LoVo (cell line): ENCODE data around the gene SCARB2.

Experiments
- DNase-seq: peaks from one replicate; pipeline ENCODE4 v3.0.0-alpha.2; 2016; ENCODE audit warnings: low spot score

The SCARB2 gene

GRCh38 chr4:76224171-76224570 is 10.5 kb upstream of the SCARB2 start:
- no peak for DNase-seq

DNA sequence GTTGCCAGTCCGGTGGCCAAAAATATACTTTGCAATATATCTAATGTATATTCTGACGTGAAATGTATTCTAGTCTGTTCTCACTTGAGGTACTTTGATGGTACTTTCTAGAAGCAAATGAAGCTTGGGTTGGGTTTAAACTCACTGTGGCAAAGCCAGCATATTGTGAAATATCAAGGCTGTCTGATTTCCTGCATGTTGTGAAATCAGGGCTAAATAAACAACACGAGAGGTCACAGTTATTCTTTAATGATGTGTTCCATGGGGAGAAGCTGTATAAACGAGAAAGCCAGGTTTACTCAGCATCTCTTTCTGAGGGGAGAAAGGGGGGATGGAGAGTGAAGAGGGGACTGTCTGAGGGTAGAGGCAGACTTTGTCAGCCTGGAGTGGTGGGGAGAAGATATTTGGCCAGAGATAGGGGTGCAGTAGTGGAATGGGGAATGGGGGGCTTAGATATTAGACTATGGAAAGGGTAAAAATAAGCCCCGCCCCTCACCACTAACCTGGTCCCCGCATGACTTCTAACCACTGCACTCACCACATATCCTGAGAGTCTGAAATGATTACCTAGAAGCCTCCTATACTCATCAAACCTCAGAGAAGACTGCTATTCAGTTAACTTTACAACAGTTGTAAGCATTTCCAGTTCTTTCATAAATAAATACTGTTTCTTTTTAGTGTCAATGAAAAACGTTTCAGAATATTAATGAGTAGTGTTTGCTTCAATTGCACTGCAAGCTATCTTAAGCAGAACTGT is 5.9 kb upstream of the SCARB2 start:
- no peak for DNase-seq

GRCh38 chr4:76216975-76217814 is 3.6 kb upstream of the SCARB2 start:
- DNase-seq = no peak

DNA sequence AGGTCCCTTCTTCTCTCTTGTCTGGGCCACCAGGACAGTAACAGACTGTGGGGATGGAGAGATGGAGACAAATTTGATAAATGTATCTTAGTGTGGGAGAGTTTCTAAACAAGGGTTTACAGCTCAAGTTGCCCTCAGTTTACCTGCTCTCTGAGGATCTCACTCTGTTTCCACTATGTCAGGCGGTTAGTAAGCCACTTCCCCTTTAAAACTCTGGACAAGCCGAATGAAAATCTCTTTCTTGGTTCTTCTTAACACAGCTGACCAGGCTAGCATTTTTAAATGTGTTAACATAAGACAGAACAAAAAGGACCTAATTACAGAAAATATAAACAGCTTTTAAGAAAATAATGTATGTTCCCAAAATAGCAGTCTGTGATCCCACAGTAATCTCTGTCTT is 2.9 kb upstream of the SCARB2 start:
- DNase-seq = no peak

GRCh38 chr4:76215077-76215476 is 1.5 kb upstream of the SCARB2 start:
- no peak for DNase-seq

GRCh38 chr4:76214177-76214675 is 602 bp upstream of the SCARB2 start:
- DNase-seq = peak; percentile 38

DNA sequence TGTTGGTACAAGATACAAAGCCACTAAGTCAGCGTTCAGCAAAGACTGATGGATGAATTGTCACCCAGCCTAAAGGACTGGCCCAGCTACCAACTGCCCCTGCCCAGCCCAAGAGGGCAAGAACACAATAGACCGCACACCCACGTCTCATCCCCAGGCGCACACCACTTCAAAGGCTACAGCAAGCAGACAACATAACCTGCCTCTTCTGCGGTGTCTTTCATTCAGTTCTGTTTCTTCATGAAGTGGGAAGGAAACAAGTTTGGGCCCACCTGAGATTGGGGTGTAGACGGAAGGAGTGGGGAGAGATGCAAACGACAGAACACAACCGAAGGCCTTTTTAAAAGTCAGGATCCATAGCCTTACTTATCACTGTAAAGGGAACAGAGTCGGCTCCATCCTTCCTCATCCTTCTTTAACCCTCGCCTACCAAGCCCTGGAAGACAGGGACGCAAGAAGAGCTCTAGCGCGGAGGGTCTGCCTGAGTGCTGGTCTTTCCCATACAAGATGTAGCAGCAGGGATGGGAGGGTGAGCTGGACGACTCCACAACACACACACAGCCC is 691 bp downstream of the SCARB2 start:
- peak; percentile 28 for DNase-seq

DNA sequence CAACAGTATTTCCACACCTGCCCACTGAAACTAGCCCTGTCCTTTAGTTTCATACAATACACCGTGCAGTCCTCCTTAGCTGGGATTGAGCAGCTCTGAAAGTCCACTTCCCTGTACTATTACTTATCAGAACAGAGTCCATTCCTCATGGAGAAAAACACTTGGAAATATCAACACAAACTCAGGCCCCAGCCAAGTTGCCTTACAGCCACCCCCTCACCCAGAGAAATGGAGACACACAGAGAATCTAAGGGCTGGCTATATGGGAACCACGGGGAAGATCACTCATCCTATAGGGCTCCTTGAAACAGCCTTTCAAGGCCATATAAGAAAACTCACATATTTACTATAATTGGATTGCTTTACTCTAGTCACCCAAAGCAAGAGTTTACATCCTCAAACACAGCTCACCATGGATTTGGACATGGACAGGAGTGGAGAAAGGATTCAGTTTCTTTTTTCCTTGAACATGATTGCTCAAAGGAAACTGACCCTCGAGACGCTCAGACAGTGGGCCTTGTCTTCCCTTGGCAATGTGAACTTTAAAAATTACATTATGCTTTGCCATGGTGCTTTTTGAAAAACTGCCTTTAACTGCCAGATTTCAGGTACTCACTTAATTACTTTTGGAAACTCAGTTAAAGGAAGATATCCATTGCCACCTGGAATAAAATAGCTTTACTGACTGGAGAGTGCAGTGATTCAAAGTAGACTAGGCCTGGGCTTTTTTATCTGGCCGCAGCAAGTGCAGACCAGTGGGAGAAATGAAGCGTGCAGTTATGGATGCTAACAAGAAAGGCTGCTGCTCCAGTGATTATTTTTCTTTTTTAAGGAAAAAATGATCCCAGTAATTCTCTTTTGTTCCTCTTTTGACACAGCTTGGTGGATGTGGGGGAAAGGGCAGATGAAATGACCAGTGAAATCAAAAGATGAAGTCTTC is 1.6 kb downstream of the SCARB2 start:
- DNase-seq = no peak

- no peak for DNase-seq
Observed at GRCh38 chr4:76210452-76210851, 3.2 kb downstream of the SCARB2 start.

GRCh38 chr4:76209881-76210280 is 3.7 kb downstream of the SCARB2 start:
- no peak for DNase-seq

DNA sequence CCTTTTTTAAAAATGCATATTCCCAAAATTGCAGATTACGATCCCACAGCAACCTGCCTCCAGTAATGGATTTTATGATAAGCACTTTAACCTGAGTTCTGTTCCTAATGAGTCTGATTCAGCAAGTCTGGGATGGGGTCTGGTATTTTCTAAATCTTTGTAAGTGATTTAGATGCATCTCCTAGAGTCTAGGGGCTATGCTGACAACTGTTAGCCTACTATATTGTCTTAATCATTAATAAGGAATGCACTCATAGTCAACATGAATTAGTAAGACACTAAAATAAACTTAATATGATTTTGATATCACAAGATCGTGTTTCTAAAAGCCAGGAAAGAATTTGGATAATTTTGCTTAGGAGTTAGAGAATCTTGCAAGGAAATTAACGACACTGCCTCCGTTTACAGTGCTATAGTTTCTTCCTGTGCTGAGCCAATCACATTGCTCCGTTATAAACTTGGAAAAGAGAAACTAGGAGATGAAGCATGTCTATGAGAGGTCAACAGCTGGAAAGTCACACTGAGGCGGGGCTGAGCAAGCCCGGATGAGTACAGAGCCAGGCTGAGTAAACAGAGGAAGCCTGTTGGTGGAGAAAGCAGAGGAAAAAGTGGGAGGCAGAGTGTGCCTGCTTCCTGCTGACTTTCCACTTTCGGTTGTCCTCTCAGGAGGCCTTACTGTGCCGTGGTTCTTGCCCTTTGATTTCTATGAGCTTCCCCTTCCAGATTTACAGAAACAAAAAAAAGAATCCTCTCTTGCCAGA is 5.4 kb downstream of the SCARB2 start:
- peak; percentile 72 for DNase-seq

DNA sequence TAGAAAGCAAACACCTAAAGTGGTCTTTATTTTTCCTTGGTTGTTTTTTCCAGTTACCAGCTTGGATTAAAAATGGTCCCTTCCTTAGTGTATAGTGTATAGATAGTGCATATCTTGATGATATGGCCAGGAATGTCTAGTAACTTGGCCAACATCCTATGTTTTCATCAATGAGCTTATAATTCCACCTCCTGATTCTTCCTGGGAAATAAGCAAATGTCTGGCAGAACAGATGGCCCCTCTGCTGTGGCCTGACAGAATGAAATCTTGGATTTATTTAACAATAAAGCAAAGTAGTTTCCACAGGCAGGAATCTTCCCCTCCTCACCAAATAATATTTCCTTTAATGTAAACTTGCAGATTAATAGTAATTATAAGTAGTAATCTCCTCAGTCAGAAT is 6.1 kb downstream of the SCARB2 start:
- no peak for DNase-seq

DNA sequence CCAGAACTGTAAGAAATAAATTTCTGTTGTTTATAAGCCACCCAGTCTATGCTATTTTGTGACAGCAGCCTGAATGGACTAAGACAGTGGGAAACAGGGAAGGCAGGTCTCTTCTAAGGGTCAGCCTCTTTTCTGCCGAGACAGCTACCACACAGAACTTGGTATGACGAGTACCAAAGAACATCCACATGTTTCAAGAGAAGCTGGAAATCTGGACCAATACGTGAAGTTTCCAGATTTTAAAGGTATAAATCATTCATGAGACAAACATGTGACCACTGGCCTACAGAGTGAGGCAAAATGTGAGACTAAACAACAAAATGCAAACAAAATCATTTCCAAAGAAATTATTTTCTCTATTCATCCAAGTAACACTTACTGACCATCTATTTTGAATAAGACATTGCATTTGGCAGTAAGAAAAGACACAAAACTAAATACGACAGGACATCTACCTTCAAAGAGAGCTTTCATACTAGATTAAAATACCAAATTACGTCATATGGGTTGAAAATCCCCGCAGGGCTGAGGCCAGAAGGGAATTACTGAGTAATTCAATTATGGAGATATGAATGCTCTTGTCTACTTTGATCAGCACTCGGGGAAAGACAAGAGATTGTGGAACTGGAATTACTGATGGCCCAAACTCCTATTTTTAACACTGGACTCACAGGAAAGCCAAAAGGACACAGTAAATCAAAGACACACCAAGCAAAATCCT is 7.2 kb downstream of the SCARB2 start:
- DNase-seq = no peak

DNA sequence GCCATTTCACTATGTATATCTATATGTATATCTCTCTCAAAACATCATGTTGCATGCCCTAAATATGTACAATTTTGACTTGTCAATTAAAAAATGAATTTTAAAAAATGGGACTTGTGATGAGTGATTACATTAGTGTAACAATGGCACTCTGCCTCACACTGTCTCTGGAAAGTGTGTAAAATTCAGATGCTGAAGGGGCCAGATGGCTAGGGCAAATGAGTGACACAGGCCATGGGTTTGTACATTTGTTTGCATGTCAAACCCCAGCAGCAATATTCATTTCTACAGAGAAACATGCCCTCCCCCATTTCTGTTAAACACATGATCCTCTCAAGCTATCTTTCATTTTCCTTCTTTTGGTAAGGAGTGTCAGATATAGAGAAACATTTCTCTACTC is 8.1 kb downstream of the SCARB2 start:
- no peak for DNase-seq

- no peak for DNase-seq
Observed at GRCh38 chr4:76204936-76205335, 8.7 kb downstream of the SCARB2 start.

DNA sequence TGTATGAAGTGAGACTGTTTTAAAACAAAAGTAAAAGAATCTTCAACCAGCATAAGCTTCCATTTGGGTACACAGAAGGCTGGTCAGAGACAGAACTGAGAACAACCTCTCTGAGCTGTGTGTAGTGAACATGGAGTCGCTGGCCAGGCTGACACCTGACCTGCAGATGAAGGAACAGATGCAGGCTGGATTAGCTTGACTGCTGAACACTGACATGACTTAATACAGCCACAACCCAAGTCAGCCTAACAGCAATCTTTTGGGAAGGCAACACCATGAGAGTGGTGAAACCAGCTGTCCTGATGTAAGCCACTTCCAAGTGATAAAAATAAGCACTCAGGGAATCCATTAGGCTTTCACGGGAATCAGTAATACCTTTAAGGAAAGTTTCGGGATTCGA is 10.1 kb downstream of the SCARB2 start:
- no peak for DNase-seq

DNA sequence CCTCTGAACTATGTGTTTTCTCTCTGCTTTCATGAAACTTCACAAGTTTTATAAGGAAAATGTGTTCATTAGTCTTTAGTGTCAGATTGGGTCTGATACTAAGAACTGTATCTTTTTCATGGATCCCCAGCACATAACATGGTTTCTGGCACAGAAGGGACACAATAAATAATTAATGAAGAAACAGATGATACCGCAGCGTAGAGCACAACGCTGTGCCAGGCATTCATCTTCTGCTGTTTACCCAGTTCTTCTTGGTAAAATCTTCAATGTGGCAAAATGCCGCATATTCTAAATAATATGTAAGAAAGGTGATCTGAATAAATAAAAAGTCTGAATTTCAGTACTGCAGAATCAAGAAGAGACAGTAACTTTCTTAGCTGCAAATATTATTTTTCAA is 12.3 kb downstream of the SCARB2 start:
- DNase-seq = no peak

DNA sequence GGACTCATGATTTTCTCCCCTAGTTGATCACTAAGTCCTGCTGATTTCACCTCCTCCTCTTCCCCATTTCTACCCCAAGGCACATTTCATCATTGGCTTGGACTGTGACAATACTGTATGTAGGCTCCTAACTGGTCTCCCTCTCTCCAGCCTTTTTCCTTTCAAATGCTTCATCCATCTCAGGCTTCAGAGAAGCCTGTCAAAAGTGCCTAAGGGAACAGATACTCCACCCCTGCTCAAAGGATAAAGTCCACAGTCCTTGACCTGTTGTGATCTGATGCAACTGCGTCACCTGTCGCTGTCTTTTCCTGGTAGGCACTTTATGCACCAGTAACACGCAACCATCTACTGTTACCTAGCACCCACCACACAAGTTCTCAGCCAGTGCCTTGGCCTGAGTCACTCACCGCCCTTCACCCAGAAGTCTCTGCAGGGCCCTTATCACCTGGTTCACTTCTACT is 12.8 kb downstream of the SCARB2 start:
- DNase-seq = peak; percentile 85

DNA sequence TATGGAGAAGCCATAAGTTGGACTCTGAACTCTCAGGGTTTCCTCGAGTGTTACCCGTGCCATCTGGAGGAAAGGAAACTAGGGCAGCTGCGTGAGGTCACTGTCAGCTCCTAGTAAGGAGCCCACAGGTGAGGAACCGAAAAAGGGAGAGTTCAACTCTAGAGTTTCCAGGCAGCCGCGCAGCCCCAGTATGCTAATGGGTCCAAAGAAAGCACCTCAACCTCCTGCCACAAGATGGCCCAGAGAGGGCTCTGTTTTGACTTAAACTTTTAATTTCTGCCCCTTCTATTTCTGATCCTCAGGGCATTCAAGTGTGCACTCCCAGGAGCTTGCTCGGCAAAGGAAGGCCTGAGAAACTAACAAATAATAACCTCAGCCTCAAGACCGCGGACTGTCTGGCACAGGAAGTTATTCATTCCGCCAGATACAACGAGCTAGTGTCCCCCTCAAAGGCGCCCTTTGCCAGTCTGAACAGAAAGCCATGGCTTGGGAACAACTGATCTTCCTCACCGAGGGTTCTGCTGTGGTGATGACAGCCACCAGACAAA is 13.9 kb downstream of the SCARB2 start:
- no peak for DNase-seq
